Fibroblast of peridontal ligament (primary cell): ENCODE data around the gene EIF3B.
"Not testable (repeated sequence)": the region's sequence is repeated elsewhere in the genome, so short reads cannot be mapped to it uniquely, and the experiment has no call there.

Experiments
- DNase-seq: peaks from one replicate; pipeline ENCODE4 v3.0.0-alpha.2; 2010; ENCODE audit errors: extremely low read depth

The EIF3B gene

DNA sequence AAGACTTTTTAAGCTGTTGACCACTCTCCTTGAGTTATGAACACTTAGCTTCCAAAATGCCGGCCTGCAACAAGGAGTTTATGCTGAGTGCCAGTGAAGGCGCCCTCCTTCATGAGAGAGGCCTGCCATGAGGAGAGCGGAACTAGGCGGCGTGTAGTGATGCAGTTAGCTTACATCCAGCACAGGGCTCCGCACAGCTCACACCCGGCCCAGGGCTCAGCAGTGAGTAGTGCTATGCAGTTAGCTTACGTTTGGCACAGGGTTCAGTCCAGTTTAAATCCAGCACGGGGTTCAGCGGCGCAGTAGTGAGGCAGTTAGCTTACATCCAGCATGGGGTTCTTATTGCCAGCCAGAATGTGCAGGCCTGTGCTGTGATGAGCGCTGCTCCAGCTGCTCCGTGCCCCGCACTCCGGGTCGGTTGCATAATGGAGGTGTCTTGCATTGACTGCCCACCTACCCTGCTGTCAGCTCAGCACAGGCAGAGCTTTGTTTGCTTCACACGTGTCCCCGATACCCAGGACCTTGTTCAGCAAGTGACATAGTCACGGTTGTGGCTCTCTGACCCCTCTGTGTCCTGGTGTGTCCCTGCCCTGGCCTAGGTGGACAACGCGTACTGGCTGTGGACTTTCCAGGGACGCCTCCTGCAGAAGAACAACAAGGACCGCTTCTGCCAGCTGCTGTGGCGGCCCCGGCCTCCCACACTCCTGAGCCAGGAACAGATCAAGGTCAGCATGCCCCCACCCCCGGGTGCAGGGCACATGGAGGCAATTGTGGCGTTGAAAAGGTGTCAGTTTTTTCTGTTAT, 21.9 kb downstream of the EIF3B start:
- DNase-seq: no peak

DNA sequence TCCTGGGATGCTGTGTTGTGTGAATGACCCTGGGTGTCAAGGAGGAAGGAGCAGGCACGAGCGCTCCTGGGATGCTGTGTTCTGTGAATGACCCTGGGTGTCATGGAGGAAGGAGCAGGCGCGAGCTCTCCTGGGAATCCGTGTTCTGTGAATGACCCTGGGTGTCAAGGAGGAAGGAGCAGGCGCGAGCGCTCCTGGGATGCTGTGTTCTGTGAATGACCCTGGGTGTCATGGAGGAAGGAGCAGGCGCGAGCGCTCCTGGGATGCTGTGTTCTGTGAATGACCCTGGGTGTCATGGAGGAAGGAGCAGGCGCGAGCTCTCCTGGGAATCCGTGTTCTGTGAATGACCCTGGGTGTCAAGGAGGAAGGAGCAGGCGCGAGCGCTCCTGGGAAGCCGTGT, 22.9 kb downstream of the EIF3B start:
- DNase-seq: not testable (repeated sequence)

- not testable (repeated sequence) for DNase-seq
Observed at GRCh38 chr7:2378125-2378524, 23.5 kb downstream of the EIF3B start.

GRCh38 chr7:2379161-2379560, 24.5 kb downstream of the EIF3B start:
- DNase-seq: no peak

DNA sequence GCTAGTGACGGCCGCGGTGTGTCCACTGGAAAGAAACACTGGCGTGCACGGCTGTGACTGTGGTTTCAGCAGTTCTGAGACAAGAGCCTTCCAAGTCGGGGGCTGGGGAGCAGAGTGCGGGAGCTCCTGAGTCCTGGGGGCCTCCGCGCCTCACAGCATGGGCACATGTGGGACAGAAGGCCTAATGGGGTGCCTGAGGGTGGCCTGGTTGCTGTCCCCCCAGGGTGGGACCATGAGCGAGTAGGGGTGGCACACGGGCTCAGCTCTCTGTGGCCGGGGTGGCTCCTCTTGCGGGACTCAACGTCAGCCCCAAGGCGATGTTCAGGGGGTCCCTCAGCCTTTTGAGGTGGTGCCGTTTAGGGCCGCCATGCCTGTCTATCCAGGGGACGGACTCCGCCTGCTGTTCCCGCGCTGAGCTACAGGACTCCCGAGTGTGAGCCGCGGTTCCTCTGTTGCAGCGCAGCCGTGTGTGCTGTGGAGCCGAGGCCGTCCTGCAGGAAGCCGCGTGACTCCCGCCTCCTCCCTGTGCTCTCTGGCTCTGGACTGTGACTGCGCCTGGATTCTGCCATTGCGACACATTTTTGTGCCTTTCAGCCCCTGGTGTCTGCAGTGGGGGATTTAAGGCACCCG, 25.3 kb downstream of the EIF3B start:
- no peak for DNase-seq

- no peak for DNase-seq
Observed at GRCh38 chr7:2380461-2380860, 25.8 kb downstream of the EIF3B start.

DNA sequence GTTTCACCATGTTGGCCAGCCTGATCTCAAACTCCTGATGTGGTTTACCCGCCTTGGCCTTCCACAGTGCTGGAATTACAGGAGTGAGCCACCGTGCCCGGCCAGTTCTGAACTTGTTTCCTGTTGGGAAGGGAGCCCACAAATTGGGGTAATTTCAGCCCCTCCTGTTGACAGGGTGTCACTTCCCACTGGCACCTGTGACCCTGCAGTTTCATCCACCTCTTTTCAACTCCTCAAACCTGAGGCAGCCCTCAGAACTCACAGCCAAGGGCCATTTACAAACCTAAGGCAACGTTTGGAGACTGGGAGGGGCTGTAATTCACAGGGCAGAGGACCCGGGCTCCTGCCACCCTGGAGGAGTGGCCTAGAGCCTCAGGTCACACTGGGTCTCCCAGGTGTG, 26.6 kb downstream of the EIF3B start:
- no peak for DNase-seq

- DNase-seq: no peak
Observed at GRCh38 chr7:2381881-2382509, 27.4 kb downstream of the EIF3B start.

- no peak for DNase-seq
Observed at GRCh38 chr7:2383543-2384274, 29.1 kb downstream of the EIF3B start.

GRCh38 chr7:2384354-2385243, 30.0 kb downstream of the EIF3B start:
- DNase-seq: no peak

DNA sequence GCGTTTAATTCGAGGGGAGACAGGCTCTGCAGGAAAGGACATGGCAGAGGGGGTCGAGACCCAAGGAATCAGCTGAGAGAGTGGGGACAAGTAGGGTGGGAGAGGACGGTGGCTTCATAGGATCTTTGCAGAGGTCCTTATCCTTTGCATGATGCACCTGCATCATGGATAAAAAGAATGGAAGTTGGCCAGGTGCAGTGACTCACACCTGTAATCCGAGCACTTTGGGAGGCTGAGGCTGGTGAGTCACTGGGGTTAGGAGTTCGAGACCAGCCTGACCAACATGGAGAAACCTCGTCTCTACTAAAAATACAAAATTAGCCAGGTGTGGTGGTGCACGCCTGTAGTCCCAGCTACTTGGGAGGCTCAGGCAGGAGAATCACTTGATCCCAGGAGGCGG, 31.5 kb downstream of the EIF3B start:
- DNase-seq: not testable (repeated sequence)

- no peak for DNase-seq
Observed at GRCh38 chr7:2386964-2387669, 32.5 kb downstream of the EIF3B start.

- no peak for DNase-seq
Observed at GRCh38 chr7:2387897-2388636, 33.4 kb downstream of the EIF3B start.

GRCh38 chr7:2388637-2388954, 34.0 kb downstream of the EIF3B start:
- DNase-seq: no peak

DNA sequence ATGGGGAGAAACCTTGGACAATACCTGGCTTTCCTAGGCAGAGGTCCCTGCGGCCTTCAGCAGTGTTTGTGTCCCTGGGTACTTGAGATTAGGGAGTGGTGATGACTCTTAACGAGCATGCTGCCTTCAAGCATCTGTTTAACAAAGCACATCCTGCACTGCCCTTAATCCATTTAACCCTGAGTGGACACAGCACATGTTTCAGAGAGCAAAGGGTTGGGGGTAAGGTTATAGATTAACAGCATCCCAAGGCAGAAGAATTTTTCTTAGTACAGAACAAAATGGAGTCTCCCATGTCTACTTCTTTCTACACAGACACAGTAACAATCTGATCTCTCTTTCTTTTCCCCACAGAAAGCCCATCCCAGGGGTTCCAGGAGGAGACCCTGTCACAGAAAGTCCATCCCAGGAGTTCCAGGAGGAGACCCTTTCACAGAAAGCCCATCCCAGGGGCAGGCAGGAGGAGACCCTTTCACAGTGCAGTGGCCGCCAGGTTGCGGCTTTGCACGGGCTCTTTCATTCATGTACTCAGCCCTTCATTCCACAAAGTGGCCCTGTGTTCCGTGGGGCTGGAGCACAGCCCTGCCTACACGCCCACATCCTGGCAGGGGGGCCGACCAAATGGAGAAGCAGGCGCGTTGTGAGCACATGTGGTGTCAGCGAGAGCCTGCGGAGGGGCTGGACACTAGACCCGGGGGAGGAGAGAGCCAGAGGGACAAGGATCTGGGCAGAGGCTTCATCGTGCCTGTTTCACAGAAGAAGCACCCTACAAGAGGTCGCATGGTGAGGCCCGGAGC, 35.6 kb downstream of the EIF3B start:
- not testable (repeated sequence) for DNase-seq

DNA sequence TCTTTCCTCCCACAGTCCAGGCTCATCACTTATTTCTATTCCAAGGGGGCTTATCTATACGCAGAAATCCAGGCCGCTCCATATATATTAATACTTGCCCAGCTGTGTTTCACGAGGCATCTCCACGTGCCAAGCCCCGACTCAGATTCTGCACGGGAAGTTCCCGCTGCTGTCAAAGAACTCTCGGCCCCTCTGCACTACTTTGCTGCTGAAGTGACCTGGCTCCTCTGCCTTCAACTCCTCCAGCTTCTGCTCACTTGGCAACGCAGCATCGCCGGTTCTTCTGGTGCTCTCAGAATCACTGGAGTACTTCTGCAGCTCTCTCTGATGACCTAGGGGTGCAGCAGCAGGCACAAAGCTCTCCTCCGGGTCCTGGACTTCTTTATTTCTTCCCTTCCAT, 39.1 kb downstream of the EIF3B start:
- no peak for DNase-seq

DNA sequence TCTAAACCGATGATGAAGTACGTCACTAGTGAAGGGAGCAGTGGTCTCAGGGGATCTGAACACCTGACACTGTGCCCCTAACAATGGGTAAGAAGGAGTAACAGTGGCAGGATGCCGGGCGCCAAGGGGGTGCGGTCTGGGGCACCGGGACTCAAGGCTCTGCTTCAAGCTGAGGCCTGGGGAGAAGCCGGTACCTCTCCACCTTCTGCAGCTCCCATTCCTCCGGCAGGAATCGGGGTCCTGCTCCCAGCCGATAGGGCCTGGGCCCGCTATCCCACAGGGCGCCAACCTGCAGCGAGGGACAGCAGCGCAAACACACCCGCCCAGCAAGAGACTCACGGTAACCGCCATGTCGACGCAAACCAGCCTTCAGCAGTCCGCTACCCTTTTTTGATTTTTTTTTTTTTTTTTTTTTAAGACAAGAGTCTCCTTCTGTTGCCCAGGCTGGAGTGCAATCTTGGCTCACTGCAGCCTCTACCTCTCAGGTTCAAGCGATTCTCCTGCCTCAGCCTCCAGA, 40.0 kb downstream of the EIF3B start:
- DNase-seq: no peak

DNA sequence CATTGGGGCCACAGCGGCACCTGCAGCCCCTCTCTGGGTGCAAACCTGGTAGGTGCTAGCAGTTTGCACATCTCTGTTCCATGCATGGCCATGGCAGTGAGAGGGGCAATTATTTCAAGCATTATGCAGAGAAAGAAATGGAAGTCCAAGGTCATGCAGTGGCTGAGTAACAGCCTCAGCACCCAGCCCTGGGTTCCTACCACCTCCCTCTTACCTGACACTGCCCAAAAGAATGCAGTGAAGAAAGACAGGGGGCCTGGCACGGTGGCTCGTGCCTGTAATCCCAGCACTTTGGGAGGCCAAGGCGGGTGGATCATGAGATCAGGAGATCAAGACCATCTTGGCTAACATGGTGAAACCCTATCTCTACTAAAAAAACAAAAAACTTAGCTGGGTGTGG, 43.9 kb downstream of the EIF3B start:
- DNase-seq: no peak
